ENCODE results near the gene KCNJ6.
A peak's percentile ranks its signal among the peaks of the same experiment; 100 is the strongest.
"Not testable (repeated sequence)": the region's sequence is repeated elsewhere in the genome, so short reads cannot be mapped to it uniquely, and the experiment has no call there.

KCNJ6 gene

GRCh38 chr21:37771181-37771580, 145.1 kb downstream of the KCNJ6 start:
- FAIRE-seq (no peak), DNase-seq (ENCODE audit: insufficient read length, low spot score) (no peak)
- TF ChIP-seq POLR2A (IDR thresholded peaks at IDR 0.05; ENCODE audit: low read depth, low read length): no peak

GRCh38 chr21:37770461-37770860, 145.8 kb downstream of the KCNJ6 start:
- FAIRE-seq (no peak), DNase-seq (ENCODE audit: insufficient read length, low spot score) (no peak)
- TF ChIP-seq POLR2A (IDR thresholded peaks at IDR 0.05; ENCODE audit: low read depth, low read length): no peak

GRCh38 chr21:37769656-37770055, 146.6 kb downstream of the KCNJ6 start:
- DNase-seq (ENCODE audit: insufficient read length, low spot score): no peak
- no peak for FAIRE-seq
- TF ChIP-seq POLR2A (IDR thresholded peaks at IDR 0.05; ENCODE audit: low read depth, low read length): no peak

GRCh38 chr21:37767984-37768383, 148.3 kb downstream of the KCNJ6 start:
- no peak for DNase-seq (ENCODE audit: insufficient read length, low spot score)
- TF ChIP-seq POLR2A (IDR thresholded peaks at IDR 0.05; ENCODE audit: low read depth, low read length): no peak
- no peak for FAIRE-seq

- FAIRE-seq (no peak), DNase-seq (ENCODE audit: insufficient read length, low spot score) (no peak)
- no peak for TF ChIP-seq POLR2A (IDR thresholded peaks at IDR 0.05; ENCODE audit: low read depth, low read length)
Observed at GRCh38 chr21:37766129-37766528, 150.1 kb downstream of the KCNJ6 start.

GRCh38 chr21:37765221-37765900, 150.9 kb downstream of the KCNJ6 start:
- no peak for DNase-seq (ENCODE audit: insufficient read length, low spot score)
- no peak for FAIRE-seq
- TF ChIP-seq POLR2A (IDR thresholded peaks at IDR 0.05; ENCODE audit: low read depth, low read length): no peak

GRCh38 chr21:37764691-37765090, 151.6 kb downstream of the KCNJ6 start:
- DNase-seq (ENCODE audit: insufficient read length, low spot score) (no peak), FAIRE-seq (no peak)
- no peak for TF ChIP-seq POLR2A (IDR thresholded peaks at IDR 0.05; ENCODE audit: low read depth, low read length)

- FAIRE-seq (no peak), DNase-seq (ENCODE audit: insufficient read length, low spot score) (no peak)
- no peak for TF ChIP-seq POLR2A (IDR thresholded peaks at IDR 0.05; ENCODE audit: low read depth, low read length)
Observed at GRCh38 chr21:37763298-37763697, 153.0 kb downstream of the KCNJ6 start.

GRCh38 chr21:37762606-37763005, 153.7 kb downstream of the KCNJ6 start:
- FAIRE-seq: no peak
- no peak for TF ChIP-seq POLR2A (IDR thresholded peaks at IDR 0.05; ENCODE audit: low read depth, low read length)
- no peak for DNase-seq (ENCODE audit: insufficient read length, low spot score)

GRCh38 chr21:37761406-37761805, 154.9 kb downstream of the KCNJ6 start:
- not testable (repeated sequence) for DNase-seq (ENCODE audit: insufficient read length, low spot score); FAIRE-seq

GRCh38 chr21:37759777-37760176, 156.5 kb downstream of the KCNJ6 start:
- no peak for TF ChIP-seq POLR2A (IDR thresholded peaks at IDR 0.05; ENCODE audit: low read depth, low read length)
- DNase-seq (ENCODE audit: insufficient read length, low spot score): no peak
- no peak for FAIRE-seq

GRCh38 chr21:37758982-37759381, 157.3 kb downstream of the KCNJ6 start:
- peak; percentile 18 for DNase-seq (ENCODE audit: insufficient read length, low spot score)
- TF ChIP-seq POLR2A (IDR thresholded peaks at IDR 0.05; ENCODE audit: low read depth, low read length): no peak
- no peak for FAIRE-seq

- DNase-seq (ENCODE audit: insufficient read length, low spot score): no peak
- FAIRE-seq: no peak
Observed at GRCh38 chr21:37757606-37758376, 158.5 kb downstream of the KCNJ6 start.

GRCh38 chr21:37753122-37753599, 163.1 kb downstream of the KCNJ6 start:
- DNase-seq (ENCODE audit: insufficient read length, low spot score) (no peak), FAIRE-seq (no peak)
- no peak for TF ChIP-seq POLR2A (IDR thresholded peaks at IDR 0.05; ENCODE audit: low read depth, low read length)

More at GRCh38 chr21:37757606-37758376, 158.5 kb downstream of the KCNJ6 start:
- no peak for TF ChIP-seq POLR2A (IDR thresholded peaks at IDR 0.05; ENCODE audit: low read depth, low read length)
